Caco-2 (cell line): ENCODE data around the gene MKRN2OS. TPM values are rescaled to one million over a fixed set of nuclear protein-coding genes. Genes with fewer than 3 reads are reported as not detected.

ENCODE experiments used
- BruUV-seq: library from RNA; stranded (reverse); fragments of 400-500 nt; replicated peaks from 2 replicates; lab custom pipeline; 2021; lab: Mats Ljungman, UMichigan
- CTCF ChIA-PET: fragments of 300-600 bp; sonication (Branson Sonifier 250); formaldehyde crosslinking; loops from one replicate; lab custom pipeline; 2022; ENCODE audit warnings: antibody characterized with exemption; lab: Charles Lee
- POLR2A ChIA-PET: fragments of 300-600 bp; sonication (Branson Sonifier 250); formaldehyde crosslinking; loops from one replicate; lab custom pipeline; 2022; ENCODE audit warnings: antibody characterized with exemption; lab: Charles Lee
- DNase-seq, 2 experiments: peaks; one replicate each; pipeline versions ENCODE4 v3.0.0 to v3.0.0-alpha.2; 2020 to 2022
- H3K27me3 ChIP-seq: replicated peaks from 2 replicates; pipeline ENCODE4 v1.6.0; 2011; ENCODE audit warnings: low read length; ENCODE audit not compliant: control insufficient read depth, insufficient read depth
- H3K36me3 ChIP-seq: 2 replicates; pipeline ENCODE4 v1.5.1; 2011; ENCODE audit warnings: low read length; ENCODE audit not compliant: control insufficient read depth, insufficient read depth
- H3K4me1 ChIP-seq: fragments of 250-450 bp; sonication (Bioruptor Pico); 2 replicates; pipeline ENCODE4 v1.5.1; 2020; ENCODE audit warnings: mild to moderate bottlenecking
- H3K4me3 ChIP-seq: 2 replicates; pipeline ENCODE4 v1.5.1; 2011; ENCODE audit warnings: low read depth, mild to moderate bottlenecking, control low read depth, low read length
- H3K9me3 ChIP-seq: fragments of 250-450 bp; sonication (Bioruptor Pico); 2 replicates; pipeline ENCODE4 v1.5.1; 2020; ENCODE audit warnings: mild to moderate bottlenecking, moderate library complexity
- H3K27ac Mint-ChIP-seq: one replicate; pipeline ENCODE4 v1.8.0; 2022; ENCODE audit warnings: mixed read lengths; ENCODE audit not compliant: unreplicated experiment
- H3K27me3 Mint-ChIP-seq: one replicate; pipeline ENCODE4 v1.8.0; 2022; ENCODE audit warnings: mixed read lengths; ENCODE audit not compliant: insufficient read depth, unreplicated experiment
- H3K36me3 Mint-ChIP-seq: one replicate; pipeline ENCODE4 v1.8.0; 2022; ENCODE audit warnings: mild to moderate bottlenecking, mixed read lengths; ENCODE audit not compliant: insufficient read depth, unreplicated experiment
- H3K4me1 Mint-ChIP-seq: one replicate; pipeline ENCODE4 v1.8.0; 2022; ENCODE audit warnings: low read depth, mixed read lengths; ENCODE audit not compliant: unreplicated experiment
- H3K4me3 Mint-ChIP-seq: one replicate; pipeline ENCODE4 v1.8.0; 2022; ENCODE audit warnings: mild to moderate bottlenecking, moderate library complexity, mixed read lengths; ENCODE audit not compliant: unreplicated experiment
- H3K9me3 Mint-ChIP-seq: one replicate; pipeline ENCODE4 v1.8.0; 2022; ENCODE audit warnings: mixed read lengths; ENCODE audit not compliant: unreplicated experiment
- intact Hi-C: fragments of 100-400 bp; cut with micrococcal nuclease; formaldehyde crosslinking; loops from one replicate; pipeline ENCODE4 v1.10.0; 2022; ENCODE audit not compliant: unreplicated experiment
- total RNA-seq: library from RNA; stranded (reverse); gene quantifications from 2 replicates; pipeline ENCODE4 v1.2.3, GENCODE V29; 2022
- TF ChIP-seq, protein P1 (sequence below), 2 experiments: fragments of 200-600 bp in 1 of 2; IDR thresholded peaks; 1 replicate in 1 of 2; 2 replicates in 1 of 2; pipeline versions ENCODE4 v1.5.1 to v1.8.0; 2011 to 2022; ENCODE audit warnings: antibody characterized with exemption in 1 of 2, control low read depth in 1 of 2, inconsistent platforms in 1 of 2, low read depth in 1 of 2, low read length in 1 of 2, mild to moderate bottlenecking in 1 of 2, moderate library complexity in 1 of 2; ENCODE audit not compliant: insufficient read depth in 1 of 2, severe bottlenecking in 1 of 2, unreplicated experiment in 1 of 2

Gene MKRN2OS
- total RNA-seq, 1 experiment from 2014 or later = 1.6 TPM

GRCh38 chr3:12586403-12586802, 41.1 kb upstream of the MKRN2OS start:
- no peak overlapping the region for H3K4me3 Mint-ChIP-seq
- no peak overlapping the region for H3K27ac Mint-ChIP-seq
- no peak for DNase-seq
- Histone ChIP-seq H3K4me1 (no peaks in the 10 kb centered on the region), H3K9me3 (no peaks in the 10 kb centered on the region), H3K27me3 (no peaks in the 10 kb centered on the region), H3K36me3 (peaks cover 6% of the 10 kb centered on the region), H3K4me3 (no peak overlapping the region)
- intact Hi-C loops = no loop called here
- no TSS peak for BruUV-seq
- no peaks in the 10 kb centered on the region for H3K27me3 Mint-ChIP-seq
- H3K9me3 Mint-ChIP-seq = no peaks in the 10 kb centered on the region
- H3K36me3 Mint-ChIP-seq = peaks cover 91% of the 10 kb centered on the region
- POLR2A ChIA-PET = no interaction called here
- H3K4me1 Mint-ChIP-seq = no peaks in the 10 kb centered on the region
- TF ChIP-seq, protein P1, sequence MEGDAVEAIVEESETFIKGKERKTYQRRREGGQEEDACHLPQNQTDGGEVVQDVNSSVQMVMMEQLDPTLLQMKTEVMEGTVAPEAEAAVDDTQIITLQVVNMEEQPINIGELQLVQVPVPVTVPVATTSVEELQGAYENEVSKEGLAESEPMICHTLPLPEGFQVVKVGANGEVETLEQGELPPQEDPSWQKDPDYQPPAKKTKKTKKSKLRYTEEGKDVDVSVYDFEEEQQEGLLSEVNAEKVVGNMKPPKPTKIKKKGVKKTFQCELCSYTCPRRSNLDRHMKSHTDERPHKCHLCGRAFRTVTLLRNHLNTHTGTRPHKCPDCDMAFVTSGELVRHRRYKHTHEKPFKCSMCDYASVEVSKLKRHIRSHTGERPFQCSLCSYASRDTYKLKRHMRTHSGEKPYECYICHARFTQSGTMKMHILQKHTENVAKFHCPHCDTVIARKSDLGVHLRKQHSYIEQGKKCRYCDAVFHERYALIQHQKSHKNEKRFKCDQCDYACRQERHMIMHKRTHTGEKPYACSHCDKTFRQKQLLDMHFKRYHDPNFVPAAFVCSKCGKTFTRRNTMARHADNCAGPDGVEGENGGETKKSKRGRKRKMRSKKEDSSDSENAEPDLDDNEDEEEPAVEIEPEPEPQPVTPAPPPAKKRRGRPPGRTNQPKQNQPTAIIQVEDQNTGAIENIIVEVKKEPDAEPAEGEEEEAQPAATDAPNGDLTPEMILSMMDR (IDR thresholded peaks at IDR 0.05; ENCODE audit: insufficient read depth in 1 of 2, low read depth in 1 of 2, low read length in 1 of 2, severe bottlenecking in 1 of 2, unreplicated experiment in 1 of 2) = no peak
- CTCF ChIA-PET = no interaction called here

DNA sequence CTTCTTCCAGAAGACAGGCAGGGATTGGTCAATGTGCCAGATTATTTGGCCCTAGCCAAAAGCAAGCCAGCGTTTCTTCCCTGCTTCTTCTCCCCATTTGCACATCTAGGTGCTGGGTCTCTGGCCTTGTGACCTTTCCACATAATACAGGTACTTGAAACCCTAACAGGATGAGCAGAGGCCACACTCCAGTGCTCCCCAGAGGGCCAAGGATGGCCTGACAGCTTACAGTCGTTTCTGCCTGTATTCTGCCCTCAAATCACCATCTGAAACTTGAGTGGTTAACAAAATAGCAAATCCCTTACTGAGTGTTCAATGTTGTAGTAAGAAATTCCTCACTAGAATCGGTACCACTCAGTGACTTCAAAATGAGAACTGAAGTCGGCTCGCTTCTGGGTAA, 40.7 kb upstream of the MKRN2OS start:
- peaks cover 9% of the 10 kb centered on the region for H3K36me3 ChIP-seq
- no peaks in the 10 kb centered on the region for H3K9me3 ChIP-seq
- CTCF ChIA-PET = no interaction called here
- H3K27me3 Mint-ChIP-seq = no peaks in the 10 kb centered on the region
- no peaks in the 10 kb centered on the region for H3K27me3 ChIP-seq
- no peak overlapping the region for H3K4me3 ChIP-seq
- peak overlapping the region; percentile 39 for H3K27ac Mint-ChIP-seq
- no TSS peak for BruUV-seq
- intact Hi-C loops = no loop called here
- no peaks in the 10 kb centered on the region for H3K9me3 Mint-ChIP-seq
- TF ChIP-seq, protein P1 (IDR thresholded peaks at IDR 0.05; ENCODE audit: insufficient read depth in 1 of 2, low read depth in 1 of 2, low read length in 1 of 2, severe bottlenecking in 1 of 2, unreplicated experiment in 1 of 2) = no peak
- H3K4me3 Mint-ChIP-seq = no peak overlapping the region
- no peaks in the 10 kb centered on the region for H3K4me1 Mint-ChIP-seq
- POLR2A ChIA-PET = no interaction called here
- H3K4me1 ChIP-seq = no peaks in the 10 kb centered on the region
- H3K36me3 Mint-ChIP-seq = peaks cover 91% of the 10 kb centered on the region
- no peak for DNase-seq

GRCh38 chr3:12585181-12585580, 39.9 kb upstream of the MKRN2OS start:
- Mint-ChIP-seq H3K27ac (peak overlapping the region; percentile 39), H3K9me3 (no peaks in the 10 kb centered on the region), H3K27me3 (no peaks in the 10 kb centered on the region), H3K4me3 (no peak overlapping the region), H3K4me1 (no peaks in the 10 kb centered on the region), H3K36me3 (peaks cover 94% of the 10 kb centered on the region)
- Histone ChIP-seq H3K4me3 (no peak overlapping the region), H3K27me3 (no peaks in the 10 kb centered on the region), H3K9me3 (no peaks in the 10 kb centered on the region), H3K36me3 (peaks cover 4% of the 10 kb centered on the region), H3K4me1 (no peaks in the 10 kb centered on the region)
- DNase-seq = no peak
- intact Hi-C loops = no loop called here
- BruUV-seq = no TSS peak
- TF ChIP-seq, protein P1 (IDR thresholded peaks at IDR 0.05; ENCODE audit: insufficient read depth in 1 of 2, low read depth in 1 of 2, low read length in 1 of 2, severe bottlenecking in 1 of 2, unreplicated experiment in 1 of 2) = no peak
- CTCF ChIA-PET = no interaction called here
- POLR2A ChIA-PET = no interaction called here
